HepG2 (cell line): ENCODE measurements around the gene FAM228B. TPM values are rescaled to one million over a fixed set of nuclear protein-coding genes. Genes with fewer than 3 reads are reported as not detected.

Source experiments
- AGO1 ChIP-seq: fragments of 200-400 bp; formaldehyde crosslinking; IDR thresholded peaks from 2 replicates; pipeline ENCODE4 v1.6.1; 2017; ENCODE audit warnings: mild to moderate bottlenecking, low read depth, low read length, moderate library complexity; ENCODE audit not compliant: poor library complexity, severe bottlenecking
- GMEB2 ChIP-seq: IDR thresholded peaks from 2 replicates; pipeline ENCODE4 v1.6.1; 2016; ENCODE audit warnings: missing biosample characterization, missing genetic modification reagents, low read depth
- HCFC1 ChIP-seq: fragments of 150-350 bp; IDR thresholded peaks from 2 replicates; pipeline ENCODE4 v1.6.1; 2014; ENCODE audit warnings: low read depth, low read length
- PHF8 ChIP-seq: sonication (generic); formaldehyde crosslinking; IDR thresholded peaks from 2 replicates; pipeline ENCODE4 v1.5.0; 2020; ENCODE audit warnings: missing genetic modification reagents
- SAFB2 ChIP-seq: sonication (generic); formaldehyde crosslinking; IDR thresholded peaks from 2 replicates; pipeline ENCODE4 v1.5.1; 2020; ENCODE audit warnings: missing genetic modification reagents, low read depth, mild to moderate bottlenecking, borderline replicate concordance
- ZBED4 ChIP-seq: sonication (generic); formaldehyde crosslinking; IDR thresholded peaks from 2 replicates; pipeline ENCODE4 v1.4.0; 2020; ENCODE audit warnings: missing genetic modification reagents, borderline replicate concordance
- ZFP82 ChIP-seq: sonication (generic); formaldehyde crosslinking; IDR thresholded peaks from 2 replicates; pipeline ENCODE4 v1.5.1; 2020; ENCODE audit warnings: mild to moderate bottlenecking, missing genetic modification reagents, borderline replicate concordance
- ZFX ChIP-seq: sonication (generic); formaldehyde crosslinking; IDR thresholded peaks from 2 replicates; pipeline ENCODE4 v1.4.0; 2020; ENCODE audit warnings: mild to moderate bottlenecking, low read depth, missing genetic modification reagents, moderate library complexity
- ZNF276 ChIP-seq: sonication (generic); formaldehyde crosslinking; IDR thresholded peaks from 2 replicates; pipeline ENCODE4 v1.4.0; 2020; ENCODE audit warnings: mild to moderate bottlenecking, low read depth, missing genetic modification reagents
- ZNF451 ChIP-seq: sonication (generic); formaldehyde crosslinking; IDR thresholded peaks from 2 replicates; pipeline ENCODE4 v1.5.0; 2020; ENCODE audit warnings: mild to moderate bottlenecking, missing genetic modification reagents
- ZNF576 ChIP-seq: sonication (generic); formaldehyde crosslinking; IDR thresholded peaks from 2 replicates; pipeline ENCODE4 v1.4.0; 2020; ENCODE audit warnings: mild to moderate bottlenecking, missing genetic modification reagents
- ZNF670 ChIP-seq: sonication (generic); formaldehyde crosslinking; IDR thresholded peaks from 2 replicates; pipeline ENCODE4 v1.8.0; 2022; ENCODE audit warnings: mild to moderate bottlenecking, missing genetic modification reagents, borderline replicate concordance
- ZNF678 ChIP-seq: sonication (generic); formaldehyde crosslinking; IDR thresholded peaks from 2 replicates; pipeline ENCODE4 v1.4.0; 2020; ENCODE audit warnings: mild to moderate bottlenecking, missing genetic modification reagents
- ZNF777 ChIP-seq: sonication (generic); formaldehyde crosslinking; IDR thresholded peaks from 2 replicates; pipeline ENCODE4 v1.4.0; 2020; ENCODE audit warnings: missing genetic modification reagents
- ZNF878 ChIP-seq: sonication (generic); formaldehyde crosslinking; IDR thresholded peaks from 2 replicates; pipeline ENCODE4 v1.8.1; 2023; ENCODE audit warnings: mild to moderate bottlenecking, missing genetic modification reagents, moderate library complexity
- polyA plus RNA-seq, 8 experiments: library from polyadenylated mRNA; depleted of rRNA in 3 of 8; stranded (reverse) in 7 of 8; unstranded in 1 of 8; fragments of >200 nt; fragmentation: Illumina TruSeq in 4 of 8; extraction: Trizol in 4 of 8; gene quantifications; 2 replicates each; pipeline versions ENCODE4 v1.2.1 to v1.2.3, GENCODE V29; 2011 to 2016; ENCODE audit warnings: low read depth in 4 of 8, missing spikeins in 1 of 8, mixed read lengths in 1 of 8; ENCODE audit not compliant: insufficient read depth in 1 of 8
- total RNA-seq, 5 experiments: library from RNA; depleted of rRNA; stranded (reverse); fragments of >200 nt; fragmentation: Illumina TruSeq; extraction: Trizol; gene quantifications; 2 replicates each; pipeline ENCODE4 v1.2.3, GENCODE V29; 2016; ENCODE audit warnings: low read depth in 1 of 5
- TF ChIP-seq, protein P1 (sequence below): sonication (generic); formaldehyde crosslinking; IDR thresholded peaks from 2 replicates; pipeline ENCODE4 v1.4.0; 2020; ENCODE audit warnings: missing genetic modification reagents

FAM228B gene
- total and polyA plus RNA-seq, 2 of the 13 experiments (the other 11 are each of a cell fraction or from before 2014, with no cell fraction given), result 0.79 to 1.1 TPM

- TF ChIP-seq ZBED4 (peak; percentile 94), ZFX (peak; percentile 90), ZNF451 (CRISPR knock-in tag) (peak; percentile 71), ZNF678 (CRISPR knock-in tag) (peak; percentile 29; the same call in 1 of the 2 replicates), ZNF878 (no peak; the same call in 1 of the 2 replicates), ZNF576 (no peak), ZFP82 (peak; percentile 88; the same call in 1 of the 2 replicates), PHF8 (CRISPR knock-in tag) (peak; percentile 84), GMEB2 (CRISPR knock-in tag) (no peak), ZNF276 (CRISPR knock-in tag) (peak; percentile 4; the same call in 1 of the 2 replicates), SAFB2 (peak; percentile 73; the same call in 1 of the 2 replicates), AGO1 (peak; percentile 71), ZNF670 (CRISPR knock-in tag) (peak; percentile 78; the same call in 1 of the 2 replicates), HCFC1 (no peak; the same call in 1 of the 2 replicates), ZNF777 (peak; percentile 79)
- TF ChIP-seq, protein P1, sequence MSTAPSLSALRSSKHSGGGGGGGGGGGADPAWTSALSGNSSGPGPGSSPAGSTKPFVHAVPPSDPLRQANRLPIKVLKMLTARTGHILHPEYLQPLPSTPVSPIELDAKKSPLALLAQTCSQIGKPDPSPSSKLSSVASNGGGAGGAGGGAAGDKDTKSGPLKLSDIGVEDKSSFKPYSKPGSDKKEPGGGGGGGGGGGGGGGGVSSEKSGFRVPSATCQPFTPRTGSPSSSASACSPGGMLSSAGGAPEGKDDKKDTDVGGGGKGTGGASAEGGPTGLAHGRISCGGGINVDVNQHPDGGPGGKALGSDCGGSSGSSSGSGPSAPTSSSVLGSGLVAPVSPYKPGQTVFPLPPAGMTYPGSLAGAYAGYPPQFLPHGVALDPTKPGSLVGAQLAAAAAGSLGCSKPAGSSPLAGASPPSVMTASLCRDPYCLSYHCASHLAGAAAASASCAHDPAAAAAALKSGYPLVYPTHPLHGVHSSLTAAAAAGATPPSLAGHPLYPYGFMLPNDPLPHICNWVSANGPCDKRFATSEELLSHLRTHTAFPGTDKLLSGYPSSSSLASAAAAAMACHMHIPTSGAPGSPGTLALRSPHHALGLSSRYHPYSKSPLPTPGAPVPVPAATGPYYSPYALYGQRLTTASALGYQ (CRISPR knock-in tag), result no peak
Observed at GRCh38 chr2:24084386-24085199, 38.7 kb upstream of the FAM228B start, which contains the start of gene TP53I3 (continued).
